ENCODE data around the gene NLGN1.

NLGN1 gene

GRCh38 chr3:173889596-173889995 lies 492.1 kb downstream of the NLGN1 start:
- H3K4me3 ChIP-seq (ENCODE audit: low read depth, low read length): no peak overlapping the region
- TF ChIP-seq CTCF (IDR thresholded peaks at IDR 0.05; ENCODE audit: borderline replicate concordance, insufficient read depth, low read depth, low read length): no peak

GRCh38 chr3:173890091-173890490 lies 492.5 kb downstream of the NLGN1 start:
- no peak overlapping the region for H3K4me3 ChIP-seq (ENCODE audit: low read depth, low read length)
- no peak for TF ChIP-seq CTCF (IDR thresholded peaks at IDR 0.05; ENCODE audit: borderline replicate concordance, insufficient read depth, low read depth, low read length)

GRCh38 chr3:173891272-173892100 lies 493.9 kb downstream of the NLGN1 start:
- no peak for TF ChIP-seq CTCF (IDR thresholded peaks at IDR 0.05; ENCODE audit: borderline replicate concordance, insufficient read depth, low read depth, low read length)
- no peak overlapping the region for H3K4me3 ChIP-seq (ENCODE audit: low read depth, low read length)

- H3K4me3 ChIP-seq (ENCODE audit: low read depth, low read length): no peak overlapping the region
- TF ChIP-seq CTCF (IDR thresholded peaks at IDR 0.05; ENCODE audit: borderline replicate concordance, insufficient read depth, low read depth, low read length): no peak
These were observed 495.0 kb downstream of the NLGN1 start for GRCh38 chr3:173892547-173892946.

- no peak overlapping the region for H3K4me3 ChIP-seq (ENCODE audit: low read depth, low read length)
- no peak for TF ChIP-seq CTCF (IDR thresholded peaks at IDR 0.05; ENCODE audit: borderline replicate concordance, insufficient read depth, low read depth, low read length)
These were observed 495.5 kb downstream of the NLGN1 start for GRCh38 chr3:173893066-173893465.

GRCh38 chr3:173893835-173894234 lies 496.3 kb downstream of the NLGN1 start:
- H3K4me3 ChIP-seq (ENCODE audit: low read depth, low read length): no peak overlapping the region
- no peak for TF ChIP-seq CTCF (IDR thresholded peaks at IDR 0.05; ENCODE audit: borderline replicate concordance, insufficient read depth, low read depth, low read length)

GRCh38 chr3:173897631-173898030 lies 500.1 kb downstream of the NLGN1 start:
- TF ChIP-seq CTCF (IDR thresholded peaks at IDR 0.05; ENCODE audit: borderline replicate concordance, insufficient read depth, low read depth, low read length): no peak
- no peak overlapping the region for H3K4me3 ChIP-seq (ENCODE audit: low read depth, low read length)

Data from GM12875 (cell line).